GM12891 (cell line): Measurements from ENCODE around the gene ATP1B4.

Source experiments
- PAX5 ChIP-seq: IDR thresholded peaks from 2 replicates; pipeline ENCODE4 v1.6.1; 2011; ENCODE audit warnings: low read length, moderate library complexity, mild to moderate bottlenecking; ENCODE audit not compliant: insufficient read depth, severe bottlenecking
- POLR2A ChIP-seq: IDR thresholded peaks from 2 replicates; pipeline ENCODE4 v1.6.1; 2011; ENCODE audit warnings: low read depth, low read length, control low read depth
- POLR2AphosphoS5 ChIP-seq: IDR thresholded peaks from 2 replicates; pipeline ENCODE4 v1.6.1; 2011; ENCODE audit warnings: low read depth, low read length, control low read depth
- POU2F2 ChIP-seq: IDR thresholded peaks from 2 replicates; pipeline ENCODE4 v1.6.1; 2011; ENCODE audit warnings: low read depth, mild to moderate bottlenecking, control low read depth, low read length, moderate library complexity
- TAF1 ChIP-seq: IDR thresholded peaks from 2 replicates; pipeline ENCODE4 v1.6.1; 2011; ENCODE audit warnings: low read depth, low read length, control low read depth

- TF ChIP-seq POLR2A (no peak), POLR2AphosphoS5 (no peak), TAF1 (no peak), PAX5 (no peak), POU2F2 (no peak)
These were observed 18.2 kb downstream of the ATP1B4 start for GRCh38 chrX:120379937-120380681.
